GM23338 (cell line): Measurements from ENCODE around the gene PTN. TPM values are rescaled to one million over a fixed set of nuclear protein-coding genes. Genes with fewer than 3 reads are reported as not detected.

Experiments used
- ATAC-seq: fragments of 200-7000 bp; cut with Tn5 transposase; 3 replicates; pipeline ENCODE4 v1.9.1; 2020
- DNase-seq: peaks from one replicate; pipeline ENCODE4 v3.0.0-alpha.2; 2015; ENCODE audit warnings: low spot score
- H2AFZ ChIP-seq: fragments of 200-600 bp; sonication (generic); 2 replicates; pipeline ENCODE4 v1.8.0; 2016; ENCODE audit warnings: antibody characterized with exemption, mild to moderate bottlenecking, moderate library complexity
- H3F3A ChIP-seq: fragments of 200-600 bp; sonication (generic); replicated peaks from 2 replicates; pipeline ENCODE4 v1.8.0; 2017; ENCODE audit warnings: antibody characterized with exemption, mixed run types, low read depth
- H3K27ac ChIP-seq: fragments of 200-600 bp; sonication (generic); 2 replicates; pipeline ENCODE4 v1.6.1; 2016; ENCODE audit warnings: low read depth
- H3K27me3 ChIP-seq: fragments of 200-600 bp; sonication (generic); 2 replicates; pipeline ENCODE4 v1.8.0; 2016; ENCODE audit warnings: mild to moderate bottlenecking, mixed run types, moderate library complexity; ENCODE audit not compliant: insufficient read depth
- H3K36me3 ChIP-seq: fragments of 200-600 bp; sonication (generic); 2 replicates; pipeline ENCODE4 v1.8.0; 2016; ENCODE audit warnings: mild to moderate bottlenecking; ENCODE audit not compliant: insufficient read depth
- H3K4me1 ChIP-seq: fragments of 200-600 bp; sonication (generic); 2 replicates; pipeline ENCODE4 v1.8.0; 2016; ENCODE audit warnings: mild to moderate bottlenecking, moderate library complexity; ENCODE audit not compliant: insufficient read depth
- H3K4me2 ChIP-seq: fragments of 200-600 bp; sonication (generic); 2 replicates; pipeline ENCODE4 v1.7.1; 2017; ENCODE audit warnings: mixed run types
- H3K4me3 ChIP-seq: fragments of 200-600 bp; sonication (generic); 2 replicates; pipeline ENCODE4 v1.6.1; 2016; ENCODE audit warnings: mixed run types
- H3K79me2 ChIP-seq: fragments of 200-600 bp; sonication (generic); replicated peaks from 2 replicates; pipeline ENCODE4 v1.8.0; 2017; ENCODE audit warnings: mild to moderate bottlenecking; ENCODE audit not compliant: insufficient read depth
- H3K9me2 ChIP-seq: fragments of 200-600 bp; sonication (generic); 2 replicates; pipeline ENCODE4 v1.8.0; 2017; ENCODE audit not compliant: insufficient read depth
- H4K20me1 ChIP-seq: fragments of 200-600 bp; sonication (generic); replicated peaks from 2 replicates; pipeline ENCODE4 v1.8.0; 2017; ENCODE audit warnings: mild to moderate bottlenecking; ENCODE audit not compliant: insufficient read depth
- H3K27ac Mint-ChIP-seq: 2 replicates; pipeline ENCODE4 v1.8.0; 2020; ENCODE audit warnings: inconsistent platforms, mild to moderate bottlenecking, moderate library complexity, mixed read lengths
- H3K27me3 Mint-ChIP-seq: 3 replicates; pipeline ENCODE4 v1.8.0; 2022; ENCODE audit warnings: low read depth, mild to moderate bottlenecking, moderate library complexity, mixed read lengths, inconsistent platforms; ENCODE audit not compliant: insufficient read depth, poor library complexity
- H3K36me3 Mint-ChIP-seq: 3 replicates; pipeline ENCODE4 v1.8.0; 2021; ENCODE audit warnings: low read depth, mild to moderate bottlenecking, inconsistent platforms, moderate library complexity, mixed read lengths
- H3K4me1 Mint-ChIP-seq: 3 replicates; pipeline ENCODE4 v1.8.0; 2020; ENCODE audit warnings: mild to moderate bottlenecking, inconsistent platforms, mixed read lengths
- H3K4me3 Mint-ChIP-seq: 3 replicates; pipeline ENCODE4 v1.8.0; 2021; ENCODE audit warnings: moderate library complexity, mild to moderate bottlenecking, inconsistent platforms, mixed read lengths
- H3K9me3 Mint-ChIP-seq: 3 replicates; pipeline ENCODE4 v1.8.0; 2020; ENCODE audit warnings: moderate library complexity, mild to moderate bottlenecking, inconsistent platforms, mixed read lengths
- CREB1 ChIP-seq: fragments of 250-450 bp; sonication (Bioruptor Pico); IDR thresholded peaks from 2 replicates; pipeline ENCODE4 v1.5.0; 2020; ENCODE audit warnings: low read depth, mild to moderate bottlenecking, moderate library complexity
- CTCF ChIP-seq, 2 experiments: fragments of 200-600 bp in 1 of 2; sonication (generic) in 1 of 2; conservative IDR thresholded peaks; 2 replicates each; pipeline versions ENCODE4 v1.5.1 to v1.6.1; 2016 to 2017; ENCODE audit warnings: antibody characterized with exemption in 2 of 2, low read depth in 2 of 2, mild to moderate bottlenecking in 2 of 2, moderate library complexity in 1 of 2
- ETS1 ChIP-seq: IDR thresholded peaks from 2 replicates; pipeline ENCODE4 v1.6.1; 2016; ENCODE audit warnings: antibody characterized with exemption
- EZH2 ChIP-seq: fragments of 200-600 bp; sonication (generic); IDR thresholded peaks from one replicate; pipeline ENCODE4 v1.8.0; 2017; ENCODE audit warnings: antibody characterized with exemption, mild to moderate bottlenecking, low read depth; ENCODE audit not compliant: unreplicated experiment
- JUNB ChIP-seq: IDR thresholded peaks from one replicate; pipeline ENCODE4 v1.6.1; 2016; ENCODE audit warnings: antibody characterized with exemption; ENCODE audit not compliant: unreplicated experiment
- NANOG ChIP-seq: IDR thresholded peaks from 2 replicates; pipeline ENCODE4 v1.6.1; 2016; ENCODE audit warnings: antibody characterized with exemption, borderline replicate concordance
- POLR2AphosphoS5 ChIP-seq: IDR thresholded peaks from 2 replicates; pipeline ENCODE4 v1.6.1; 2016; ENCODE audit warnings: antibody characterized with exemption, low read depth
- REST ChIP-seq: IDR thresholded peaks from one replicate; pipeline ENCODE4 v1.6.1; 2018; ENCODE audit warnings: antibody characterized with exemption; ENCODE audit not compliant: unreplicated experiment
- STAT1 ChIP-seq: IDR thresholded peaks from one replicate; pipeline ENCODE4 v1.6.1; 2016; ENCODE audit warnings: antibody characterized with exemption; ENCODE audit not compliant: unreplicated experiment
- ZNF114 ChIP-seq: fragments of 250-450 bp; sonication (Bioruptor Pico); IDR thresholded peaks from 2 replicates; pipeline ENCODE4 v1.5.0; 2020; ENCODE audit warnings: mild to moderate bottlenecking, moderate library complexity
- ZNF331 ChIP-seq: fragments of 250-450 bp; sonication (Bioruptor Pico); IDR thresholded peaks from 2 replicates; pipeline ENCODE4 v1.5.0; 2020; ENCODE audit warnings: low read depth, mild to moderate bottlenecking, moderate library complexity
- ZNF462 ChIP-seq: fragments of 250-450 bp; sonication (Bioruptor Pico); IDR thresholded peaks from 2 replicates; pipeline ENCODE4 v1.5.0; 2020; ENCODE audit warnings: mild to moderate bottlenecking, moderate library complexity
- polyA plus RNA-seq: library from polyadenylated mRNA; unstranded; fragments of >200 nt; fragmentation: Nextera tagmentation; extraction: Ambion mirVana; gene quantifications from 2 replicates; pipeline ENCODE4 v1.2.1, GENCODE V29; 2016
- total RNA-seq: library from RNA; depleted of rRNA; stranded (reverse); fragments of >200 nt; shearing (Covaris generic); gene quantifications from 2 replicates; pipeline ENCODE4 v1.2.3, GENCODE V29; 2014

Gene PTN
- total and polyA plus RNA-seq, 2 experiments from 2014 or later = 20.1 to 39.4 TPM

GRCh38 chr7:137272249-137272648, 71.3 kb downstream of the PTN start (continued):
- TF ChIP-seq ZNF462 (CRISPR knock-in tag) (no peak), STAT1 (no peak), POLR2AphosphoS5 (no peak), ZNF331 (no peak)

GRCh38 chr7:137269240-137269639, 74.3 kb downstream of the PTN start:
- no peak for DNase-seq
- no peaks in the 10 kb centered on the region for H3K9me2 ChIP-seq
- no peaks in the 10 kb centered on the region for H3K79me2 ChIP-seq
- peaks cover 14% of the 10 kb centered on the region for H3K4me1 Mint-ChIP-seq
- H3K27ac Mint-ChIP-seq = no peak overlapping the region
- no peak overlapping the region for H3K27ac ChIP-seq
- no peak overlapping the region for H3K4me2 ChIP-seq
- no peak overlapping the region for H3K4me3 ChIP-seq
- ATAC-seq = no peak
- no peaks in the 10 kb centered on the region for H3K27me3 Mint-ChIP-seq
- H3F3A ChIP-seq = no peaks in the 10 kb centered on the region
- no peak overlapping the region for H3K4me3 Mint-ChIP-seq
- peaks cover 4% of the 10 kb centered on the region; the same call in 1 of the 3 replicates for H3K36me3 Mint-ChIP-seq
- H4K20me1 ChIP-seq = no peaks in the 10 kb centered on the region
- no peaks in the 10 kb centered on the region for H3K36me3 ChIP-seq
- no peaks in the 10 kb centered on the region for H3K27me3 ChIP-seq
- H2AFZ ChIP-seq = no peak overlapping the region
- H3K9me3 Mint-ChIP-seq = no peaks in the 10 kb centered on the region; the same call in 2 of the 3 replicates
- H3K4me1 ChIP-seq = no peaks in the 10 kb centered on the region
- TF ChIP-seq JUNB = no peak
- TF ChIP-seq EZH2 = no peak
- no peak for TF ChIP-seq ZNF114 (CRISPR knock-in tag)
- TF ChIP-seq CREB1 (CRISPR knock-in tag) = no peak
- TF ChIP-seq REST = no peak
- TF ChIP-seq POLR2AphosphoS5 = no peak
- TF ChIP-seq NANOG = no peak
- TF ChIP-seq ETS1 = no peak
- TF ChIP-seq CTCF (conservative IDR thresholded peaks at IDR 0.05; ENCODE audit: low read depth in 2 of 2) = no peak
